Spinal cord (tissue), 10 donors: Measurements from ENCODE around the gene PDZD2. TPM values are rescaled to one million over a fixed set of nuclear protein-coding genes. Genes with fewer than 3 reads are reported as not detected.
"Not testable (repeated sequence)": the region's sequence is repeated elsewhere in the genome, so short reads cannot be mapped to it uniquely, and the experiment has no call there.

ENCODE experiments used
- DNase-seq, 6 donors: peaks; one replicate each; pipeline versions ENCODE4 v3.0.0 to v3.0.0-alpha.2; 2013 to 2015; ENCODE audit warnings: low spot score in 6 of 6, low read depth in 4 of 6
- H3K27ac ChIP-seq: one replicate; pipeline ENCODE4 v1.5.1; 2013; ENCODE audit warnings: low read depth, low read length, control low read depth
- H3K27me3 ChIP-seq: one replicate; pipeline ENCODE4 v1.6.1; 2013; ENCODE audit warnings: low read length; ENCODE audit not compliant: control insufficient read depth, insufficient read depth
- H3K36me3 ChIP-seq: one replicate; pipeline ENCODE4 v1.6.1; 2013; ENCODE audit warnings: low read length; ENCODE audit not compliant: control insufficient read depth, insufficient read depth
- H3K4me1 ChIP-seq: one replicate; pipeline ENCODE4 v1.6.1; 2013; ENCODE audit warnings: low read length; ENCODE audit not compliant: control insufficient read depth, insufficient read depth
- H3K4me3 ChIP-seq: one replicate; pipeline ENCODE4 v1.5.1; 2013; ENCODE audit warnings: low read depth, low read length, control low read depth
- H3K9me3 ChIP-seq: one replicate; pipeline ENCODE4 v1.6.1; 2013; ENCODE audit warnings: low read length; ENCODE audit not compliant: control insufficient read depth, insufficient read depth
- WGBS: methylation state at CpG from one replicate; pipeline ENCODE4 v1.1.5; 2013; ENCODE audit warnings: missing lambda C conversion rate; ENCODE audit not compliant: insufficient coverage; 5-methylcytosine and 5-hydroxymethylcytosine counted together
- long read RNA-seq, 4 donors: transcript quantifications; one replicate each; lab custom pipeline, GENCODE V29; 2026
- polyA plus RNA-seq, 2 donors: library from polyadenylated mRNA; unstranded; fragments of 120-200 nt; gene quantifications; one replicate each; pipeline ENCODE4 v1.2.1, GENCODE V29; 2013; ENCODE audit not compliant: insufficient read length in 2 of 2
- total RNA-seq, 2 donors: library from RNA; depleted of rRNA in 1 of 2; stranded (reverse); fragments of 120-200 nt in 1 of 2; fragments of >200 nt in 1 of 2; gene quantifications; one replicate each; pipeline versions ENCODE4 v1.2.3 to v1.2.4, GENCODE V29; 2013 to 2014
- donor health status: healthy.

The PDZD2 gene
- total RNA-seq (10 to 100 TPM; 22.1 to 40.2 TPM), polyA plus RNA-seq (10 to 100 TPM; 33.1 to 36.8 TPM)
- long read RNA-seq, donor 1, partial matches to known transcripts: 11 of 11 reads
- long read RNA-seq, donor 1, other reads (novel, unspliced or antisense): 0 of 11 reads
- long read RNA-seq, donor 2: 0 reads
- long read RNA-seq, donor 3, full-length matches to known transcripts: 1 of 17 reads
- long read RNA-seq, donor 3, partial matches to known transcripts: 16 of 17 reads
- long read RNA-seq, donor 3, other reads (novel, unspliced or antisense): 0 of 17 reads
- long read RNA-seq, donor 4: 0 reads

DNA sequence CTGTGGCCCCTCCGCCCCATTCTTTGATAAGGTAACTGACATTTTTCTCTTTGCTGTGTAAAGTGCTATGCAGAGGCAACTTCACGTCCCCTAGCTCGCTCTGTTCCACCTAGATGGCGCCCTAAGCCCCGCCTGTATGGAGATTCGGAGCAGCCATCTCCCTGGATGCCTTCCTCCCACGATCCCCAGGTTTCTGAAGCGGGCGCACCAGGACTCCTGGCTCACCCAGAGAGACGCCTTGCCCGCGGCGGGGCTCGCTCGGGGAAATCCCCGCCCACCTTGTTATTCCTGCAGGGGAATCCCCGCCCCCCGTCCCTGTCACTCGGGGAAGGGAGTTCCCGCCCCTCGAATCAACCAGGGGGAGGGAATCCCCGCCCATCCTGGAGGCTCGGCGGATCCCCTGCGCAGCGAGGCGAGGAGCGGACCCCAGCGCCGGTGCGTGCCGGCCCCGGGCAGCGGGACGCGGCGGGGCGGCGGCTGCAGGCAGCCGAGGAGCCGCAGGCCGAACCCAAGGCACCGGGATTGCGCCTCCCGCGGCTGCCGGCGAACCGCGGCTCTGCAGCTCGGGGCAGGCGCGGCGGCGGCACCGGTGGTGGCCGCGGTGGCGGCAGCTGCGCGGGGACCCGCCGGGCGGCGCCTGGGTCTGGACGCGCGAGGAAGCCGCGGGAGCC is at the start of gene PDZD2:
PDZD2 (plus strand) TSS at position 384 of the 671 bp plus-strand sequence.
- WGBS: under 1% methylated on average over 69 of the region's 70 CpGs
- Histone ChIP-seq H3K27me3 (peaks cover 4% of the 10 kb centered on the region), H3K36me3 (no peaks in the 10 kb centered on the region), H3K27ac (peak within 1 kb of the TSS; percentile 33), H3K4me3 (peak within 1 kb of the TSS; percentile 72), H3K4me1 (peaks cover 29% of the 10 kb centered on the region), H3K9me3 (no peaks in the 10 kb centered on the region)
- DNase-seq: peak; percentile 67 to 96 (median 76)

DNA sequence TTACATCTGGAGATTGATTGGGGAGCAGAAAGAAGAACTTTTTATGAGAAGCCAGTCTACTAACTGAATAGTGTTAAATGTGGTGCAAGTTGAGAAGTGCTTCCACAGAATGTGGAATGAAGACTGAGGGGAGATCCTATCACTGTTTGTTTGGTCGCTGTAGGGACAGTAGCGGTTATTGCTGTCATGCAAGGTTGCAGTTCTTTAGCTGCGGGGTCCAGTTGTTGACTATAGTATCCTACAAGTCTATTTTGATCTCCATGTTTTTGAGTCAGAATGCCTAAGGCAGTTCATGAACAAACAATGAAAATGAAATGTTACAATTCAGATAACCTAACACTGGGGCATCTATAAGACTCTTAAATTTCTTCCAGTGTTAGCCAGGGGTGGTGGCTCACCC is 45.3 kb upstream of the PDZD2 start:
- H3K4me3 ChIP-seq: no peak overlapping the region
- no peaks in the 10 kb centered on the region for H3K9me3 ChIP-seq
- DNase-seq: no peak
- H3K36me3 ChIP-seq: no peaks in the 10 kb centered on the region
- no peak overlapping the region for H3K27ac ChIP-seq
- WGBS: 100% methylated on average over 3 of the region's 3 CpGs
- H3K27me3 ChIP-seq: no peaks in the 10 kb centered on the region
- H3K4me1 ChIP-seq: no peaks in the 10 kb centered on the region

GRCh38 chr5:31596354-31596753 is 42.6 kb upstream of the PDZD2 start:
- no CpG with 5 or more reads among the region's 1 CpG for WGBS
- Histone ChIP-seq H3K4me1 (no peaks in the 10 kb centered on the region), H3K9me3 (no peaks in the 10 kb centered on the region), H3K27ac (no peak overlapping the region), H3K36me3 (no peaks in the 10 kb centered on the region), H3K4me3 (no peak overlapping the region), H3K27me3 (no peaks in the 10 kb centered on the region)
- DNase-seq: no peak

DNA sequence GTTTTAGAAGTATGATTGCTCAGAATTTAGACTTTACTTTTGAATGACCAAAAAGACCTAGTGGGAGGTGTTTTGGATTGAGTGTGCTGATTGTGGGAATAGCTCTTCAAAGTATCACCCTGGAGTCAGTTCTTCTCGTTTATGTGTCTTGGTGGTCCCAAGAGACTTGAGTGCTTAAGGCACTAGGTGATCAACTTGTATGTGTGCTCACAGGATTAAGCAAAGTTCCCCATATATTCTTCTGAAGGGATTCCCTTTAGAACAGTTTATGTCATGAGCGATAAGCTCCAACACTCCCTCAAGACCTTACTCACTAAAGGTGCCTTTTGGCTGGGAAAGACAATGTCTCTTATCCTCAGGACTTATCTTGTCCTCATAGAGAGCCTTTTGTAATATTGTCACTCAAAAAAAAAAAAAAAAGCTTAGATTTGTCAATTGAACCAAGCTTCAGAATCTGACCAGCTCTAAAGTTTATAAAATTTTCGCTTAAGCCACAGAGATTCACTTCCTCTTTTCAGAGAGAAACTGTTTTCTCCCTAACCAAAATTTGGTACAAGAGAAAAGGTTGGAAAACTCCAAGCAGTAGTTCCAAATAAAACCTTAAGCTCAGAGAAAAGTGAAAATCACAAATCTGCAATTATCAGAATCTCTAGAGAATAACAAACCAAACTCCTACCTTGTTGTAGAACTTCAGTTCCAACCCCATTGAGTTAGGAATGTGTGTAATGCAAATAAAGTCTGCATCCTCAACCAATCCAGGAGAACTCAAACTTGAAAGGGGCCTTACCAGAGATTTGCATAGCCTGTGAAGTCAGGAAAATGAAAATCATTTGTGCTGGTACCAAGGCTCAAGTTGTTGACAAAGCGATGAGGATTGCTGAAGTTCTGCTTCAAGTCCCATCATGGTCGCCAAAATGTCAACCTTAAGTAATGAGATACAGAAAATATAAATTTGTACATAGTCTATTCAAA is 40.0 kb upstream of the PDZD2 start:
- 90% methylated on average over 2 of the region's 5 CpGs for WGBS
- DNase-seq: no peak

DNA sequence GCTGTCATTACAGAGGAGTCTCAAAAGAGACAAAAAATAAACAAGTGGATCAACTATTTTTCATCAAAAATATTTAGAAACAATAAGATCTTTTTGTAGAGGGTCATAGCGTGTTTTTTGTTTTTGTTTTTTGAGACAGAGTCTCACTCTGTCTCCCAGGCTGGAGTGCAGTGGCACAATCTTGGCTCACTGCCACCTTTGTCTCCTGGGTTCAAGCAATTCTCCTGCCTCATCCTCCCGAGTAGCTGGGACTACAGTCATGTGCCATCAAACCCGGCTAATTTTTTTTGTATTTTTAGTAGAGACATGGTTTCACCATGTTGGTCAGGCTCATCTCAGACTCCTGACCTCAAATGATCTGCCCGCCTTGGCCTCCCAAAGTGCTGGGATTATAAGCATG is 36.6 kb upstream of the PDZD2 start:
- not testable (repeated sequence) for H3K27ac ChIP-seq, H3K4me3 ChIP-seq, H3K4me1 ChIP-seq, H3K27me3 ChIP-seq, H3K9me3 ChIP-seq, DNase-seq, H3K36me3 ChIP-seq
- WGBS: no CpG with 5 or more reads among the region's 4 CpGs

More for the DNA sequence above, 40.0 kb upstream of the PDZD2 start:
- H3K27me3 ChIP-seq: no peaks in the 10 kb centered on the region
- H3K4me3 ChIP-seq: no peak overlapping the region
- no peaks in the 10 kb centered on the region for H3K36me3 ChIP-seq
- H3K9me3 ChIP-seq: no peaks in the 10 kb centered on the region
- no peaks in the 10 kb centered on the region for H3K4me1 ChIP-seq
- no peak overlapping the region for H3K27ac ChIP-seq

DNA sequence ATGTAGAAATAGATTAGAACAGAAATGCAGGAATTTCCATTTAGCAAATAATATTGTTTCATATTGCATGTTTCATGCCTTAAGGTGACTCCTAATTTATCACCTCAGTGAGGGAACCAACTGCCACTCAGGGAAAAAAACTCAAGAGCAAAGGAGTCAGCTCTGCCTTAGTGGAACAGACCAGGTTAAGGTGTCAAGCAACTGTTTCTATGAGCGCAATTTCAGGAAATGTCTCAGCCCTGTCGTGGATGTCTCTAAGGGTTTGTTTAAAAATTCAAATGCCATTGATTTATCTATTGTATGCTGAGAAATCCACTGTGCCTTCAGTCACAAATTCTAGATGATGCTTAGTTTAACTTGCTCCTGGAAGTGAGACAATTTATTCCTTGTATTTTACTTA is 34.7 kb upstream of the PDZD2 start:
- Histone ChIP-seq H3K36me3 (no peaks in the 10 kb centered on the region), H3K4me3 (no peak overlapping the region), H3K27ac (no peak overlapping the region), H3K27me3 (no peaks in the 10 kb centered on the region), H3K9me3 (no peaks in the 10 kb centered on the region), H3K4me1 (no peaks in the 10 kb centered on the region)
- WGBS: 71% methylated on average over 1 of the region's 2 CpGs
- no peak for DNase-seq

DNA sequence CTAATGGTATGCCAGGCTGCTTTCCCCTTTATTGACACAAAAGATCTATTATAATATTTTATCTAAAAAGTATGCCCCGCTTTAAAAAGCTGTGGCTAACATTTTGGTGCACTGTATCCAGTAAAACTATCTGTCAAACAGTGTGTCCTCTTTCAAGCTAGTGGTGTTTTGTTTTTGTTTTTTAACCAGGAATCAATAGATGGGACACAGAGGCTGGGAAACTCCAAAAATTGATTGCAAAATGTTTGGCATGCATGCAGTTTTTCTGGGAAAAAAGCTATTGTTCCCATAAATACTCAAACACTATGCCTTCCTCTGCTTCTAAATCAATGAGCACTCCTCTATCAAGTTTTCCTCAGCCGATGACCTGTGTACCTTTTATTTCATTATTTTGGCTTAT is 34.3 kb upstream of the PDZD2 start:
- no peaks in the 10 kb centered on the region for H3K9me3 ChIP-seq
- H3K27me3 ChIP-seq: no peaks in the 10 kb centered on the region
- WGBS: 100% methylated on average over 1 of the region's 2 CpGs
- no peaks in the 10 kb centered on the region for H3K4me1 ChIP-seq
- no peaks in the 10 kb centered on the region for H3K36me3 ChIP-seq
- H3K4me3 ChIP-seq: no peak overlapping the region
- H3K27ac ChIP-seq: no peak overlapping the region
- no peak for DNase-seq

DNA sequence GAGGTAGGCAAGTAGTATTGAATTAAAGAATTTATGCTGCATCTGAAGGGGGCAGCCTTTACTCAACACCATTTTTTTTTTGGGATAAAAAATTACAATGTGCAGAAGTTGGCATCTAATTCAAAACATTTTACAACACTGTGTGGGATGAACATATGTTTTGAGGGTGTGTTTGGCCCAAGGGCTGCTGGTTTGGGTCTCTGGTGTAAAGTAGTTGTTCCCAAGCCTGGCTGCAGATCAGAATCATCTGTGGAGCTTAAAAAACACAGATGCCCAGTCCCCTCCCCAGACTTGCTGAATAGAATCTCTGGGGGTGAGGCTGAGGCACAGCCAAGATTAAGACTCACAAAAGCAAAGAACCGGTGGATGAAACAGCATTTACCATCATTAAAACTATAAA is 33.0 kb upstream of the PDZD2 start:
- Histone ChIP-seq H3K4me1 (no peaks in the 10 kb centered on the region), H3K27me3 (no peaks in the 10 kb centered on the region), H3K36me3 (no peaks in the 10 kb centered on the region), H3K9me3 (no peaks in the 10 kb centered on the region), H3K4me3 (no peak overlapping the region), H3K27ac (no peak overlapping the region)
- peak in 1 of 6 donors; percentile 76 for DNase-seq
- WGBS: 50% methylated on average over 1 of the region's 1 CpG

GRCh38 chr5:31607546-31607945 is 31.4 kb upstream of the PDZD2 start:
- Histone ChIP-seq H3K27me3 (no peaks in the 10 kb centered on the region), H3K4me3 (no peak overlapping the region), H3K27ac (no peak overlapping the region), H3K9me3 (no peaks in the 10 kb centered on the region), H3K4me1 (no peaks in the 10 kb centered on the region), H3K36me3 (no peaks in the 10 kb centered on the region)
- no peak for DNase-seq
- no CpG with 5 or more reads among the region's 2 CpGs for WGBS
